Ovary (tissue), 3 donors: Measurements from ENCODE around the gene SERPINB6.

Experiments used
- CTCF ChIP-seq, 3 donors: fragments of 450-650 bp in 2 of 3; fragments of 200-600 bp in 1 of 3; IDR thresholded peaks; one replicate each; pipeline versions ENCODE4 v1.5.1 to v1.8.0; 2016 to 2022; ENCODE audit warnings: antibody characterized with exemption in 3 of 3, mild to moderate bottlenecking in 1 of 3
- POLR2A ChIP-seq: fragments of 450-650 bp; IDR thresholded peaks from one replicate; pipeline ENCODE4 v1.6.1; 2017; ENCODE audit warnings: antibody characterized with exemption, mild to moderate bottlenecking, moderate library complexity
- donor health status: DM: no; HTN: no; CAD: no.

GRCh38 chr6:2990932-2991506, 19.7 kb upstream of the SERPINB6 start:
- no peak for TF ChIP-seq CTCF (IDR thresholded peaks at IDR 0.05)
- no peak for TF ChIP-seq POLR2A
